Fibroblast of lung (primary cell): ENCODE measurements around the gene PCBP3.

Experiments used
- EZH2 ChIP-seq: IDR thresholded peaks from 2 replicates; pipeline ENCODE4 v1.5.1; 2012; ENCODE audit warnings: low read length, control low read depth, mild to moderate bottlenecking; ENCODE audit errors: missing control alignments
- TF ChIP-seq, protein P1 (sequence below), 2 donors: IDR thresholded peaks in 1 of 2; conservative IDR thresholded peaks in 1 of 2; 1 replicate in 1 of 2; 2 replicates in 1 of 2; pipeline ENCODE4 v1.5.1; 2011 to 2012; ENCODE audit warnings: low read length in 2 of 2, control low read depth in 1 of 2, inconsistent platforms in 1 of 2, low read depth in 1 of 2, mild to moderate bottlenecking in 1 of 2

DNA sequence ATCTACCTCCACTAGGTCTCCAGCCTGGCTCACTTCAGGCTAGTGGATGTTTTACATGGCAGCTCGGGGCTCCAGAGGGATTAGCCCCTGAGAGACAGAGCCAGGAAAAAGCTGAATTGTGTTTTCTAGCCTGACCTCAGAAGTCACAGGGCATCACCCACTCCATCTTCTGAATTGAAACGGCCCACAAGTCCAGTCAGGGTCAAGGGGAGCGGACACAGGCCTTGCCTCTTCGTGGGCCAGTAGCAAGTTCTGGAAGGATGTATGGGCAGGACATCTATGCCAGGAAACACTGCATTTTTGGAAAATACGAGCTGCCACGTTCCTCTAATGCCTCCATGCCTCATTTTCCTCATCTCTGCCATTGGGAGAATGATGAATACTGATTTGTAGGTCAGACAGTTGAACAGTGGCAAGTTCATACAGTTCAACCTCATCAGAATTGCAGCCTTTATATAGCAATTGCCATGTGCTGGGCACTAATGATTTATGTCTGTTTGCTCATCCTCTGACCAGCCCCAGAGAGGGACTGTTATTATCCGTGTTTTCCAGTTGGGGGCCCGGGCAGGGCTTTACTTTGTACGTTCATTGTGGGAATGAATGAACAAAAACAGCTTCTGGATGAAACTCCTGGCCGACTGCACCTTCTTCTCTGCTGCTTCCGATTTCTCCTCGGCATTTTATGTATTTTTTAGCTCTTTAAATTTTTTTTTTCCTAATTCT lies 23.2 kb upstream of the PCBP3 start:
- TF ChIP-seq, protein P1, sequence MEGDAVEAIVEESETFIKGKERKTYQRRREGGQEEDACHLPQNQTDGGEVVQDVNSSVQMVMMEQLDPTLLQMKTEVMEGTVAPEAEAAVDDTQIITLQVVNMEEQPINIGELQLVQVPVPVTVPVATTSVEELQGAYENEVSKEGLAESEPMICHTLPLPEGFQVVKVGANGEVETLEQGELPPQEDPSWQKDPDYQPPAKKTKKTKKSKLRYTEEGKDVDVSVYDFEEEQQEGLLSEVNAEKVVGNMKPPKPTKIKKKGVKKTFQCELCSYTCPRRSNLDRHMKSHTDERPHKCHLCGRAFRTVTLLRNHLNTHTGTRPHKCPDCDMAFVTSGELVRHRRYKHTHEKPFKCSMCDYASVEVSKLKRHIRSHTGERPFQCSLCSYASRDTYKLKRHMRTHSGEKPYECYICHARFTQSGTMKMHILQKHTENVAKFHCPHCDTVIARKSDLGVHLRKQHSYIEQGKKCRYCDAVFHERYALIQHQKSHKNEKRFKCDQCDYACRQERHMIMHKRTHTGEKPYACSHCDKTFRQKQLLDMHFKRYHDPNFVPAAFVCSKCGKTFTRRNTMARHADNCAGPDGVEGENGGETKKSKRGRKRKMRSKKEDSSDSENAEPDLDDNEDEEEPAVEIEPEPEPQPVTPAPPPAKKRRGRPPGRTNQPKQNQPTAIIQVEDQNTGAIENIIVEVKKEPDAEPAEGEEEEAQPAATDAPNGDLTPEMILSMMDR (conservative IDR thresholded peaks at IDR 0.05 in 1 of 2, IDR thresholded peaks at IDR 0.05 in 1 of 2; ENCODE audit: low read depth in 1 of 2, low read length in 2 of 2) = no peak
- no peak for TF ChIP-seq EZH2
